Naive thymus-derived CD8-positive, alpha-beta T cell (primary cell): ENCODE data around the gene CLASRP. TPM values are rescaled to one million over a fixed set of nuclear protein-coding genes. Genes with fewer than 3 reads are reported as not detected.
"Not testable (repeated sequence)": the region's sequence is repeated elsewhere in the genome, so short reads cannot be mapped to it uniquely, and the experiment has no call there.

Experiments used
- ATAC-seq, 2 donors: fragments of 150-1000 bp; cut with Tn5 transposase in 1 of 2; sonication (Bioruptor Pico), chemical (Tn5 transposase) in 1 of 2; 1 replicate in 1 of 2; 2 replicates in 1 of 2; pipeline ENCODE4 v1.10.0; 2021; ENCODE audit warnings: mild to moderate bottlenecking in 2 of 2, moderate library complexity in 2 of 2
- POLR2A ChIA-PET: fragments of 350-600 bp; sonication (Branson Sonifier 250); formaldehyde crosslinking; loops from one replicate; lab custom pipeline; 2021; ENCODE audit warnings: antibody characterized with exemption; lab: Charles Lee
- DNase-seq, 10 donors: peaks; one replicate each; pipeline versions ENCODE4 v3.0.0 to v3.0.0-alpha.2; 2020 to 2022
- H3K27ac Mint-ChIP-seq, 10 donors: one replicate each; pipeline ENCODE4 v1.8.0; 2020 to 2022; ENCODE audit warnings: mild to moderate bottlenecking in 10 of 10, mixed read lengths in 10 of 10, moderate library complexity in 4 of 10, inconsistent platforms in 1 of 10
- H3K27me3 Mint-ChIP-seq, 5 donors: one replicate each; pipeline ENCODE4 v1.8.0; 2021 to 2022; ENCODE audit warnings: mixed read lengths in 5 of 5
- H3K36me3 Mint-ChIP-seq, 3 donors: one replicate each; pipeline ENCODE4 v1.8.0; 2020 to 2022; ENCODE audit warnings: mixed read lengths in 3 of 3, mild to moderate bottlenecking in 2 of 3, inconsistent platforms in 1 of 3
- H3K4me1 Mint-ChIP-seq, 4 donors: one replicate each; pipeline ENCODE4 v1.8.0; 2021 to 2022; ENCODE audit warnings: mixed read lengths in 4 of 4
- H3K4me3 Mint-ChIP-seq, 10 donors: one replicate each; pipeline ENCODE4 v1.8.0; 2020 to 2022; ENCODE audit warnings: mild to moderate bottlenecking in 10 of 10, mixed read lengths in 10 of 10, moderate library complexity in 6 of 10, inconsistent platforms in 1 of 10
- H3K9me3 Mint-ChIP-seq, 9 donors: one replicate each; pipeline ENCODE4 v1.8.0; 2020 to 2022; ENCODE audit warnings: mixed read lengths in 9 of 9, mild to moderate bottlenecking in 3 of 9, inconsistent platforms in 1 of 9, moderate library complexity in 1 of 9
- polyA plus RNA-seq, 3 donors: library from polyadenylated mRNA; unstranded; fragments of 300-500 nt; fragmentation: Illumina TruSeq; gene quantifications; one replicate each; pipeline ENCODE4 v1.2.3, GENCODE V29; 2021
- total RNA-seq, 8 experiments: library from RNA in 2 of 8; stranded (reverse) in 2 of 8; gene quantifications; one replicate each; pipeline ENCODE4 v1.2.3 and lab custom pipeline; 2021 to 2026

CLASRP gene
- total RNA-seq: 100 to 1,000 TPM; 141 to 150 TPM
- polyA plus RNA-seq: 1 to 10 TPM; 2.0 to 6.7 (median 5.3) TPM
- total RNA-seq (lab: John Stamatoyannopoulos, UW): 64.4 to 78.7 (median 73.6) reads per million in 6 experiments

GRCh38 chr19:45038931-45039893 lies at the start of gene CLASRP:
CLASRP (plus strand) TSS chr19:45039045; CDS start chr19:45040213, 1,168 bp downstream.
- Mint-ChIP-seq H3K27me3 (no peaks in the 10 kb centered on the region), H3K4me3 (peak within 1 kb of the TSS; percentile 93 to 99 (median 97)), H3K27ac (peak within 1 kb of the TSS; percentile 87 to 99 (median 96)), H3K4me1 (peaks cover 19 to 45% (median 39%) of the 10 kb centered on the region in 4 donors), H3K36me3 (peaks cover 0 to 57% (median 7%) of the 10 kb centered on the region in 3 donors), H3K9me3 (no peaks in the 10 kb centered on the region)
- POLR2A ChIA-PET: interaction anchor here (0.6 to 2.8 kb wide), 21 partner anchors 8 to 544 kb away, joined by 3 to 26 read pairs (median 4); partner anchors contain the start of genes BLOC1S3, GEMIN7, PPP1R37 and RELB
- peak; percentile 91 to 95 for ATAC-seq
- peak; percentile 79 to 90 (median 86) for DNase-seq

- POLR2A ChIA-PET: no interaction called here
- no peak for ATAC-seq
- no peak for DNase-seq
- Mint-ChIP-seq H3K27me3 (no peaks in the 10 kb centered on the region), H3K27ac (peak overlapping the region in 1 of 10 donors; percentile 49), H3K4me3 (peak overlapping the region in 1 of 10 donors; percentile 52), H3K9me3 (no peaks in the 10 kb centered on the region), H3K36me3 (peaks cover 0 to 46% (median 3%) of the 10 kb centered on the region in 3 donors), H3K4me1 (peaks cover 0 to 2% (median 1%) of the 10 kb centered on the region in 4 donors)
Measured at GRCh38 chr19:44990459-44990858, 48.4 kb upstream of the CLASRP start.

GRCh38 chr19:44990966-44991365 lies 47.9 kb upstream of the CLASRP start:
- DNase-seq (no peak), ATAC-seq (no peak)
- H3K4me3 Mint-ChIP-seq: no peak overlapping the region
- H3K9me3 Mint-ChIP-seq: no peaks in the 10 kb centered on the region
- H3K27me3 Mint-ChIP-seq: no peaks in the 10 kb centered on the region
- H3K27ac Mint-ChIP-seq: no peak overlapping the region
- H3K36me3 Mint-ChIP-seq: peaks cover 0 to 42% (median 3%) of the 10 kb centered on the region in 3 donors
- peaks cover 0 to 2% (median 1%) of the 10 kb centered on the region in 4 donors for H3K4me1 Mint-ChIP-seq
- POLR2A ChIA-PET: interaction anchor here (1.1 kb wide), 1 partner anchor 12 kb away, joined by 3 read pairs; no protein-coding TSS in a partner anchor

- Mint-ChIP-seq H3K27me3 (no peaks in the 10 kb centered on the region), H3K36me3 (peaks cover 0 to 29% (median 3%) of the 10 kb centered on the region in 3 donors), H3K4me1 (peaks cover 0 to 2% (median 1%) of the 10 kb centered on the region in 4 donors), H3K9me3 (no peaks in the 10 kb centered on the region), H3K4me3 (no peak overlapping the region), H3K27ac (peak overlapping the region in 2 of 10 donors; percentile 20 to 89)
- DNase-seq (no peak), ATAC-seq (no peak)
- POLR2A ChIA-PET: no interaction called here
Measured at GRCh38 chr19:44992336-44993163, 46.3 kb upstream of the CLASRP start.

- Mint-ChIP-seq H3K27ac (peak overlapping the region in 4 of 10 donors; percentile 33 to 62 (median 54)), H3K9me3 (no peaks in the 10 kb centered on the region), H3K4me1 (peaks cover 0 to 2% (median 1%) of the 10 kb centered on the region in 4 donors), H3K4me3 (no peak overlapping the region), H3K36me3 (peaks cover 0 to 26% (median 3%) of the 10 kb centered on the region in 3 donors), H3K27me3 (no peaks in the 10 kb centered on the region)
- DNase-seq (no peak), ATAC-seq (no peak)
- POLR2A ChIA-PET: no interaction called here
Measured at GRCh38 chr19:44993526-44993925, 45.3 kb upstream of the CLASRP start.

GRCh38 chr19:44993926-44994537 lies 44.8 kb upstream of the CLASRP start:
- peak overlapping the region in 4 of 10 donors; percentile 49 to 66 (median 64) for H3K27ac Mint-ChIP-seq
- no peaks in the 10 kb centered on the region for H3K27me3 Mint-ChIP-seq
- H3K36me3 Mint-ChIP-seq: peaks cover 0 to 22% (median 3%) of the 10 kb centered on the region in 3 donors
- H3K4me1 Mint-ChIP-seq: peaks cover 0 to 2% (median under 1%) of the 10 kb centered on the region in 4 donors
- H3K9me3 Mint-ChIP-seq: no peaks in the 10 kb centered on the region
- DNase-seq (no peak), ATAC-seq (peak in 1 of 2 donors; percentile 10)
- POLR2A ChIA-PET: no interaction called here
- H3K4me3 Mint-ChIP-seq: no peak overlapping the region

GRCh38 chr19:44998025-44998424 lies 40.8 kb upstream of the CLASRP start:
- Mint-ChIP-seq H3K27ac (peak overlapping the region in 6 of 10 donors; percentile 2 to 84 (median 66)), H3K4me1 (peaks cover 8 to 19% (median 11%) of the 10 kb centered on the region in 4 donors)

GRCh38 chr19:44999131-44999925 lies 39.5 kb upstream of the CLASRP start:
- not testable (repeated sequence) for ATAC-seq, DNase-seq, H3K27me3 Mint-ChIP-seq, H3K9me3 Mint-ChIP-seq, H3K36me3 Mint-ChIP-seq
- Mint-ChIP-seq H3K4me3 (peak overlapping the region in 7 of 10 donors; percentile 38 to 77 (median 72)), H3K27ac (peak overlapping the region; percentile 79 to 99 (median 91)), H3K4me1 (peaks cover 8 to 22% (median 12%) of the 10 kb centered on the region in 4 donors)
- POLR2A ChIA-PET: interaction anchor here (2.9 kb wide), 1 partner anchor 40 kb away, joined by 17 read pairs; the partner anchor contains the start of gene CLASRP

More at GRCh38 chr19:44998025-44998424, 40.8 kb upstream of the CLASRP start:
- POLR2A ChIA-PET: no interaction called here
- no peak for ATAC-seq
- peaks cover 0 to 6% (median 0%) of the 10 kb centered on the region in 3 donors for H3K36me3 Mint-ChIP-seq
- no peak for DNase-seq
- peaks cover 0 to 2% (median 0%) of the 10 kb centered on the region in 5 donors for H3K27me3 Mint-ChIP-seq
- no peak overlapping the region for H3K4me3 Mint-ChIP-seq
- peaks cover 0 to 2% (median 0%) of the 10 kb centered on the region in 9 donors for H3K9me3 Mint-ChIP-seq

- H3K4me3 Mint-ChIP-seq: peak overlapping the region; percentile 45 to 89 (median 67)
- peak overlapping the region; percentile 79 to 99 (median 91) for H3K27ac Mint-ChIP-seq
- ATAC-seq, H3K36me3 Mint-ChIP-seq, H3K9me3 Mint-ChIP-seq, DNase-seq, H3K27me3 Mint-ChIP-seq: not testable (repeated sequence)
- peaks cover 6 to 24% (median 12%) of the 10 kb centered on the region in 4 donors for H3K4me1 Mint-ChIP-seq
- POLR2A ChIA-PET: interaction anchor here (1.1 to 2.9 kb wide), 6 partner anchors 12 to 91 kb away, joined by 3 to 17 read pairs (median 8); partner anchors contain the start of genes CLASRP, CLPTM1 and PPP1R37
Measured at GRCh38 chr19:45000665-45001064, 38.2 kb upstream of the CLASRP start.

- Mint-ChIP-seq H3K4me3 (peak within 1 kb of the TSS; percentile 89 to 100 (median 97)), H3K4me1 (peaks cover 6 to 28% (median 12%) of the 10 kb centered on the region in 4 donors), H3K36me3 (peaks cover 0 to 7% (median 0%) of the 10 kb centered on the region in 3 donors), H3K9me3 (peaks cover 0 to 2% (median 0%) of the 10 kb centered on the region in 9 donors), H3K27me3 (peaks cover 0 to 2% (median 0%) of the 10 kb centered on the region in 5 donors), H3K27ac (peak within 1 kb of the TSS; percentile 95 to 100 (median 100))
- peak; percentile 90 to 99 (median 96) for DNase-seq
- peak; percentile 71 to 73 for ATAC-seq
- POLR2A ChIA-PET: interaction anchor here (0.8 to 2.9 kb wide), 11 partner anchors 13 to 177 kb away, joined by 3 to 17 read pairs (median 4); partner anchors contain the start of genes BLOC1S3, CLASRP, CLPTM1 and PPP1R37
Measured at GRCh38 chr19:45001087-45001739, 37.6 kb upstream of the CLASRP start, which contains the start of gene RELB. RELB (plus strand) TSS chr19:45001464; CDS start chr19:45001580, 116 bp downstream.
